ENCODE data around the gene ZNF850.

ZNF850 gene

DNA sequence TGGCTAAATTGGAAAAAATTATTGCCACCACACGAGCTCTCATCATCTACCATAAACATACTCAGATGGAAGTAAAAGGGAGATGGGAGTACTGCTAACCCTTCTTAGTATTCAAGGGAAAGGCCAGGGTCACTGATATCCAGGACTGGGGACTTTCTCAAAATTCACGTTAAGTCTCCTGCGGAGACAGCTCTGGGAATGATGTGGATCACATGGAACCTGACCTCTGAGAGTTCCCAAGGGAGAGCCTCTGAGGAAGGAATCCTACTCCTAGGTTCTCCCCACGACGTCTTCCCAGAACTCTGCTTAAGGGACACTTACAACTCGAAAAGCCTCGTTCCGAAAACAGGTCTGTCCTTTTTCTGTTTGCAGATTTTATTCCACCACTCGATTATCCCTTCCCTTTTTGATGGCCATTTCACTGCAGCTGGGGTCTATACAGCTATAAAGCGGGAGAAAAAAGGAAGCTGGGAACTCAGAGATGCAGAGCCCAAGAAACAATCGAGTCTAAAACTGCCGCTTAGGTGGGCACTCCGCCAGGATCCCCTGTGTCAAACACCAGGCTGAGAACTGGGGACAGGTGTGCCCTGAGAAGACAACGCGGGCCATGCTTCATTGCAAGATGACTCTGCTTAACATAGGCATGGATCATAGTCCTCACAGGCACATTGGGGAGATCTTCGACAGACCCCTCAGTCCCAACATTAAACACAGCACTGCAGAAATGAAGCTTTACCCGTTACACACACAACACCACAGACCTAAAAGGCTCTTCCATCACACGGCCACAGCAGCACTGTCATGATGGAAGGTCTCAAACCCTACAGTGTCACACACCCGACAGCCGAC is 86.0 kb downstream of the ZNF850 start:
- H3K36me3 ChIP-seq = peaks cover 7% of the 10 kb centered on the region
- peak overlapping the region; percentile 70 to 71 for H3K4me3 ChIP-seq (ENCODE audit: low read depth in 1 of 2, low read length in 1 of 2)
- H3K4me1 ChIP-seq (ENCODE audit: control insufficient read depth in 1 of 2, insufficient read depth in 1 of 2, low read depth in 1 of 2, low read length in 1 of 2) = peaks cover 15 to 16% of the 10 kb centered on the region in 2 experiments
- TF ChIP-seq, protein P1, sequence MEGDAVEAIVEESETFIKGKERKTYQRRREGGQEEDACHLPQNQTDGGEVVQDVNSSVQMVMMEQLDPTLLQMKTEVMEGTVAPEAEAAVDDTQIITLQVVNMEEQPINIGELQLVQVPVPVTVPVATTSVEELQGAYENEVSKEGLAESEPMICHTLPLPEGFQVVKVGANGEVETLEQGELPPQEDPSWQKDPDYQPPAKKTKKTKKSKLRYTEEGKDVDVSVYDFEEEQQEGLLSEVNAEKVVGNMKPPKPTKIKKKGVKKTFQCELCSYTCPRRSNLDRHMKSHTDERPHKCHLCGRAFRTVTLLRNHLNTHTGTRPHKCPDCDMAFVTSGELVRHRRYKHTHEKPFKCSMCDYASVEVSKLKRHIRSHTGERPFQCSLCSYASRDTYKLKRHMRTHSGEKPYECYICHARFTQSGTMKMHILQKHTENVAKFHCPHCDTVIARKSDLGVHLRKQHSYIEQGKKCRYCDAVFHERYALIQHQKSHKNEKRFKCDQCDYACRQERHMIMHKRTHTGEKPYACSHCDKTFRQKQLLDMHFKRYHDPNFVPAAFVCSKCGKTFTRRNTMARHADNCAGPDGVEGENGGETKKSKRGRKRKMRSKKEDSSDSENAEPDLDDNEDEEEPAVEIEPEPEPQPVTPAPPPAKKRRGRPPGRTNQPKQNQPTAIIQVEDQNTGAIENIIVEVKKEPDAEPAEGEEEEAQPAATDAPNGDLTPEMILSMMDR (IDR thresholded peaks at IDR 0.05) = no peak
- H3K27ac ChIP-seq = peak overlapping the region; percentile 60
- no peaks in the 10 kb centered on the region for H3K27me3 ChIP-seq
- peaks cover 13% of the 10 kb centered on the region for H3K9me3 ChIP-seq

DNA sequence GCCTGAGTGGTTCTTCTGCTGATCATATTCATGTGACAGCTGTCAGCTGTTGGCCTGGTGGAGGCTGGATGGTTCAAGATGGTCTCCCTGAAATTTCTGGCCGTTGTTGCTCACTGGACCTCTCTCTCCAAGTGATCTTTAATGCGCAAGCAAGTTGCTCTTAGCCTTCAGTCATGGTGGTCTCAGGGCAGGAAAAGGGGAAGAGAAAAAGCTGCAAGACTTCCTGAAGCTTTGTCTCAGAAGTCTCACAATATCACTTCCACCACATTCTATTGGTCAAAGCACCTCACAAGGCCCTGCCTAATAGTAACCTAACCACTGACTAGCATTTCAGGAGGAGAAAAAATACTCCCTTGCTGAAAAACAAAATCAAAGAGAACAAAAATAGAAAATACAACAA is 86.8 kb downstream of the ZNF850 start:
- Histone ChIP-seq H3K36me3 (peaks cover 7% of the 10 kb centered on the region), H3K27me3 (no peaks in the 10 kb centered on the region), H3K4me1 (ENCODE audit: control insufficient read depth in 1 of 2, insufficient read depth in 1 of 2, low read depth in 1 of 2, low read length in 1 of 2) (peaks cover 15 to 16% of the 10 kb centered on the region in 2 experiments), H3K27ac (no peak overlapping the region), H3K4me3 (ENCODE audit: low read depth in 1 of 2, low read length in 1 of 2) (no peak overlapping the region), H3K9me3 (peaks cover 5% of the 10 kb centered on the region)
- TF ChIP-seq, protein P1 (IDR thresholded peaks at IDR 0.05) = no peak

DNA sequence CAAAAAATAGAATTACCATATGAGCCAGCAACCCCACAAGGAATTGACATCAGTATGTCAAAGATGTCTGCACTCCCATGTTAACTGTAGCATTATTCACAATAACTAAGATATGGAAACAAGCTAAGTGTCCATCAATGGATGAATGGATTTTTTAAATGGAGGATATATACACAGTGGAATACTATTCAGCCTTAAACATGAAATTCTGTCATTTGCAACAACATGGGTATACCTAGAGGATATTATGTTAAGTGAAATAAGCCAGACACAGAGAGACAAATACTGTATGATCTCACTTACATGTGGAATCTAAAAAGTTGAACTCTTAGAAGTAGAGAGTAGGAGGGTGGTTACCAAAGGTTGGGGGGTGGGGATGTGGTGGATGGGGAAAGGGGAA is 93.2 kb downstream of the ZNF850 start:
- Histone ChIP-seq H3K36me3 (no peaks in the 10 kb centered on the region), H3K4me1 (ENCODE audit: control insufficient read depth in 1 of 2, insufficient read depth in 1 of 2, low read depth in 1 of 2, low read length in 1 of 2) (no peaks in the 10 kb centered on the region), H3K4me3 (ENCODE audit: low read depth in 1 of 2, low read length in 1 of 2) (no peak overlapping the region), H3K27me3 (no peaks in the 10 kb centered on the region), H3K27ac (no peak overlapping the region), H3K9me3 (peaks cover 6% of the 10 kb centered on the region)
- TF ChIP-seq, protein P1 (IDR thresholded peaks at IDR 0.05) = no peak

DNA sequence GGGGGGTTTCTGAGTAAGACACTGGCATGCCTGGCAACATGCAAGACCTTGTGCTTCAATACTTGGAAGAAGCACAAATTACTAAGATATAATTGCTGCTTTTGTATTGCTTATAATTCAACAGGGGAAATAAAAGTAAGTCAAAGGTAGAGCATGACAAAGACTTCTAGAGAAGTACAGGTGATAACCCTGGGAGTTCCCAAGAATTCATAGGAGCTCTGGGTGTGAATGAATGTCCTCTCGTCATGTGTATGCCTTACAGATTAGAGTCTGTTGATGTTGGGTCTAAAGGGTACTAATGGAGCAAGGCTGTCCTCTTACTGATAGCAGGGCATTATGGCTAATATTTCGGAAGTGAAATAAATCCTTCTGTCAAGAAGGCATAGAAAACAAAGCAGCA is 98.4 kb downstream of the ZNF850 start:
- Histone ChIP-seq H3K4me1 (ENCODE audit: control insufficient read depth in 1 of 2, insufficient read depth in 1 of 2, low read depth in 1 of 2, low read length in 1 of 2) (no peaks in the 10 kb centered on the region), H3K4me3 (ENCODE audit: low read depth in 1 of 2, low read length in 1 of 2) (no peak overlapping the region), H3K27ac (no peak overlapping the region), H3K9me3 (peaks cover 4% of the 10 kb centered on the region), H3K36me3 (no peaks in the 10 kb centered on the region), H3K27me3 (no peaks in the 10 kb centered on the region)
- TF ChIP-seq, protein P1 (IDR thresholded peaks at IDR 0.05) = no peak

DNA sequence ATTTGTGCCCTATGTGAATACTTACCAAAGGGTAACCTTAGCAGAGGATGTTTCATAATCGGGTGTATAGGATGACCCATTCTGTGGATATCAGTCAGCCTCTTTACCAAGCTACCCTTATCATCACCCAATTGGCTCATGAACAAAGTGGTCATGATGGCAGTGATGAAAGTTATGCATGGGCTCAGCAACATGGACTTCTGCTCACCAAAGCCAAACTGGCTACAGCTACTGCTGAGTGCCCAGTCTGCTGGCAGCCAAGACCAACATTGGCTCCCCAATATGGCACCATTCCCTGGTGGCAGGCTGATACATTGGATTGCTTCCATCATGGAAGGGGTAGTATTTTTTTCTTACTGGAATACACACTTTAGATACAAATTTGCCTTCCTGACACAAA is 100.2 kb downstream of the ZNF850 start:
- peaks cover under 1 to 2% of the 10 kb centered on the region in 2 experiments for H3K4me1 ChIP-seq (ENCODE audit: control insufficient read depth in 1 of 2, insufficient read depth in 1 of 2, low read depth in 1 of 2, low read length in 1 of 2)
- no peaks in the 10 kb centered on the region for H3K27me3 ChIP-seq
- H3K36me3 ChIP-seq = no peaks in the 10 kb centered on the region
- peaks cover 4% of the 10 kb centered on the region for H3K9me3 ChIP-seq
- TF ChIP-seq, protein P1 (IDR thresholded peaks at IDR 0.05) = no peak
- no peak overlapping the region for H3K27ac ChIP-seq
- H3K4me3 ChIP-seq (ENCODE audit: low read depth in 1 of 2, low read length in 1 of 2) = no peak overlapping the region

Measured in neutrophil (primary cell).